GM12878 (cell line): ENCODE data around the gene ANKRD7. TPM values are rescaled to one million over a fixed set of nuclear protein-coding genes. Genes with fewer than 3 reads are reported as not detected.

Experiments
- BHLHE40 ChIP-seq, 2 experiments: fragments of 450-650 bp in 1 of 2; IDR thresholded peaks; 2 replicates each; pipeline ENCODE4 v1.6.1; 2011 to 2017; ENCODE audit warnings: low read depth in 2 of 2, borderline replicate concordance in 1 of 2, improper control_type of control experiment in 1 of 2, low read length in 1 of 2, mild to moderate bottlenecking in 1 of 2
- DPF2 ChIP-seq: fragments of 450-650 bp; IDR thresholded peaks from 2 replicates; pipeline ENCODE4 v1.6.1; 2017; ENCODE audit warnings: mild to moderate bottlenecking
- E4F1 ChIP-seq: fragments of 450-650 bp; IDR thresholded peaks from 2 replicates; pipeline ENCODE4 v1.6.1; 2018; ENCODE audit warnings: borderline replicate concordance, mild to moderate bottlenecking; ENCODE audit not compliant: partially characterized antibody
- HDAC6 ChIP-seq: fragments of 200-600 bp; sonication (generic); IDR thresholded peaks from one replicate; pipeline ENCODE4 v1.8.0; 2017; ENCODE audit warnings: antibody characterized with exemption; ENCODE audit not compliant: unreplicated experiment
- HDGF ChIP-seq: fragments of 450-650 bp; IDR thresholded peaks from 2 replicates; pipeline ENCODE4 v1.6.1; 2016; ENCODE audit warnings: antibody characterized with exemption
- IRF4 ChIP-seq: IDR thresholded peaks from 2 replicates; pipeline ENCODE4 v1.6.1; 2011; ENCODE audit warnings: low read depth, low read length
- KDM1A ChIP-seq: fragments of 200-600 bp; sonication (generic); IDR thresholded peaks from 2 replicates; pipeline ENCODE4 v1.6.1; 2016; ENCODE audit warnings: borderline replicate concordance
- KLF5 ChIP-seq: fragments of 450-650 bp; IDR thresholded peaks from 2 replicates; pipeline ENCODE4 v1.6.1; 2014; ENCODE audit warnings: mild to moderate bottlenecking; ENCODE audit not compliant: partially characterized antibody
- MEF2A ChIP-seq: IDR thresholded peaks from 2 replicates; pipeline ENCODE4 v1.6.1; 2011; ENCODE audit warnings: low read depth, mild to moderate bottlenecking, low read length, moderate library complexity; ENCODE audit not compliant: insufficient read depth
- MTA3 ChIP-seq: IDR thresholded peaks from 2 replicates; pipeline ENCODE4 v1.6.1; 2012; ENCODE audit warnings: low read length, inconsistent platforms, borderline replicate concordance
- PML ChIP-seq: IDR thresholded peaks from 2 replicates; pipeline ENCODE4 v1.6.1; 2012; ENCODE audit warnings: low read length, inconsistent platforms
- RELA ChIP-seq: fragments of 450-650 bp; IDR thresholded peaks from 2 replicates; pipeline ENCODE4 v1.8.0; 2014; ENCODE audit warnings: borderline replicate concordance; ENCODE audit not compliant: partially characterized antibody
- SMAD1 ChIP-seq: fragments of 450-650 bp; IDR thresholded peaks from 2 replicates; pipeline ENCODE4 v1.6.1; 2018; ENCODE audit warnings: mild to moderate bottlenecking, low read depth; ENCODE audit not compliant: partially characterized antibody
- TCF12 ChIP-seq: IDR thresholded peaks from 2 replicates; pipeline ENCODE4 v1.6.1; 2011; ENCODE audit warnings: low read depth, mild to moderate bottlenecking, low read length
- YY1 ChIP-seq: IDR thresholded peaks from 2 replicates; pipeline ENCODE4 v1.6.1; 2011; ENCODE audit warnings: low read depth, mild to moderate bottlenecking, low read length
- ZBED1 ChIP-seq: IDR thresholded peaks from 2 replicates; pipeline ENCODE4 v1.6.1; 2016; ENCODE audit warnings: borderline replicate concordance
- polyA plus RNA-seq, 11 experiments: library from polyadenylated mRNA; depleted of rRNA in 4 of 11; unstranded in 6 of 11; stranded (reverse) in 5 of 11; fragments of >200 nt; fragmentation: Nextera tagmentation in 4 of 11; fragmentation: Illumina TruSeq in 1 of 11; extraction: Ambion mirVana in 4 of 11; extraction: Trizol in 1 of 11; gene quantifications; 1 replicate in 1 of 11; 2 replicates in 10 of 11; pipeline versions ENCODE4 v1.2.1 to v1.2.3, GENCODE V29; 2011 to 2016; ENCODE audit warnings: inconsistent platforms in 2 of 11, missing spikeins in 2 of 11, low read depth in 1 of 11
- total RNA-seq, 4 experiments: library from RNA; depleted of rRNA in 3 of 4; stranded (reverse); fragments of >200 nt in 3 of 4; fragmentation: Illumina TruSeq in 1 of 4; extraction: Trizol in 1 of 4; gene quantifications; 2 replicates each; pipeline versions ENCODE4 v1.2.1 to v1.2.3, GENCODE V29; 2013 to 2021
- TF ChIP-seq, protein P1 (sequence below): IDR thresholded peaks from 2 replicates; pipeline ENCODE4 v1.6.1; 2012; ENCODE audit warnings: low read length, inconsistent platforms
- TF ChIP-seq, protein P2 (sequence below): IDR thresholded peaks from 2 replicates; pipeline ENCODE4 v1.6.1; 2012; ENCODE audit warnings: low read depth, low read length, improper control_type of control experiment
- TF ChIP-seq, protein P3 (sequence below): fragments of 450-650 bp; IDR thresholded peaks from 2 replicates; pipeline ENCODE4 v1.6.1; 2016; ENCODE audit warnings: mild to moderate bottlenecking, moderate library complexity, borderline replicate concordance
- TF ChIP-seq, protein P4 (sequence below): fragments of 450-650 bp; IDR thresholded peaks from 2 replicates; pipeline ENCODE4 v1.6.1; 2014; ENCODE audit warnings: mild to moderate bottlenecking

ANKRD7 gene
- total and polyA plus RNA-seq, 10 of the 15 experiments (the other 5 are each of a cell fraction or from before 2014, with no cell fraction given) = 0.12 to 0.46 (median 0.31) TPM; not detected in 3

- TF ChIP-seq, protein P1, sequence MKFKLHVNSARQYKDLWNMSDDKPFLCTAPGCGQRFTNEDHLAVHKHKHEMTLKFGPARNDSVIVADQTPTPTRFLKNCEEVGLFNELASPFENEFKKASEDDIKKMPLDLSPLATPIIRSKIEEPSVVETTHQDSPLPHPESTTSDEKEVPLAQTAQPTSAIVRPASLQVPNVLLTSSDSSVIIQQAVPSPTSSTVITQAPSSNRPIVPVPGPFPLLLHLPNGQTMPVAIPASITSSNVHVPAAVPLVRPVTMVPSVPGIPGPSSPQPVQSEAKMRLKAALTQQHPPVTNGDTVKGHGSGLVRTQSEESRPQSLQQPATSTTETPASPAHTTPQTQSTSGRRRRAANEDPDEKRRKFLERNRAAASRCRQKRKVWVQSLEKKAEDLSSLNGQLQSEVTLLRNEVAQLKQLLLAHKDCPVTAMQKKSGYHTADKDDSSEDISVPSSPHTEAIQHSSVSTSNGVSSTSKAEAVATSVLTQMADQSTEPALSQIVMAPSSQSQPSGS = peak; percentile 49; the same call in 1 of the 2 replicates
- TF ChIP-seq, protein P2, sequence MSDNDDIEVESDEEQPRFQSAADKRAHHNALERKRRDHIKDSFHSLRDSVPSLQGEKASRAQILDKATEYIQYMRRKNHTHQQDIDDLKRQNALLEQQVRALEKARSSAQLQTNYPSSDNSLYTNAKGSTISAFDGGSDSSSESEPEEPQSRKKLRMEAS = peak; percentile 89
- TF ChIP-seq DPF2 (0 out of 2 replicates have a peak, but pooled peaks have one; percentile 19), SMAD1 (peak; percentile 91), BHLHE40 (IDR thresholded peaks at IDR 0.05; ENCODE audit: borderline replicate concordance in 1 of 2, low read depth in 2 of 2, low read length in 1 of 2) (peak; percentile 10 to 42; a peak in 2 of 4 replicates), HDGF (peak; percentile 89), ZBED1 (peak; percentile 51; the same call in 1 of the 2 replicates), YY1 (peak; percentile 57; the same call in 1 of the 2 replicates), RELA (peak; percentile 18), MTA3 (no peak), IRF4 (peak; percentile 18; the same call in 1 of the 2 replicates), E4F1 (peak; percentile 73), KDM1A (no peak), PML (peak; percentile 97), HDAC6 (peak; percentile 32), KLF5 (peak; percentile 71), MEF2A (no peak), TCF12 (peak; percentile 7; the same call in 1 of the 2 replicates)
- TF ChIP-seq, protein P3, sequence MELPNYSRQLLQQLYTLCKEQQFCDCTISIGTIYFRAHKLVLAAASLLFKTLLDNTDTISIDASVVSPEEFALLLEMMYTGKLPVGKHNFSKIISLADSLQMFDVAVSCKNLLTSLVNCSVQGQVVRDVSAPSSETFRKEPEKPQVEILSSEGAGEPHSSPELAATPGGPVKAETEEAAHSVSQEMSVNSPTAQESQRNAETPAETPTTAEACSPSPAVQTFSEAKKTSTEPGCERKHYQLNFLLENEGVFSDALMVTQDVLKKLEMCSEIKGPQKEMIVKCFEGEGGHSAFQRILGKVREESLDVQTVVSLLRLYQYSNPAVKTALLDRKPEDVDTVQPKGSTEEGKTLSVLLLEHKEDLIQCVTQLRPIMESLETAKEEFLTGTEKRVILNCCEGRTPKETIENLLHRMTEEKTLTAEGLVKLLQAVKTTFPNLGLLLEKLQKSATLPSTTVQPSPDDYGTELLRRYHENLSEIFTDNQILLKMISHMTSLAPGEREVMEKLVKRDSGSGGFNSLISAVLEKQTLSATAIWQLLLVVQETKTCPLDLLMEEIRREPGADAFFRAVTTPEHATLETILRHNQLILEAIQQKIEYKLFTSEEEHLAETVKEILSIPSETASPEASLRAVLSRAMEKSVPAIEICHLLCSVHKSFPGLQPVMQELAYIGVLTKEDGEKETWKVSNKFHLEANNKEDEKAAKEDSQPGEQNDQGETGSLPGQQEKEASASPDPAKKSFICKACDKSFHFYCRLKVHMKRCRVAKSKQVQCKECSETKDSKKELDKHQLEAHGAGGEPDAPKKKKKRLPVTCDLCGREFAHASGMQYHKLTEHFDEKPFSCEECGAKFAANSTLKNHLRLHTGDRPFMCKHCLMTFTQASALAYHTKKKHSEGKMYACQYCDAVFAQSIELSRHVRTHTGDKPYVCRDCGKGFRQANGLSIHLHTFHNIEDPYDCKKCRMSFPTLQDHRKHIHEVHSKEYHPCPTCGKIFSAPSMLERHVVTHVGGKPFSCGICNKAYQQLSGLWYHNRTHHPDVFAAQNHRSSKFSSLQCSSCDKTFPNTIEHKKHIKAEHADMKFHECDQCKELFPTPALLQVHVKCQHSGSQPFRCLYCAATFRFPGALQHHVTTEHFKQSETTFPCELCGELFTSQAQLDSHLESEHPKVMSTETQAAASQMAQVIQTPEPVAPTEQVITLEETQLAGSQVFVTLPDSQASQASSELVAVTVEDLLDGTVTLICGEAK = peak; percentile 67; the same call in 1 of the 2 replicates
- TF ChIP-seq, protein P4, sequence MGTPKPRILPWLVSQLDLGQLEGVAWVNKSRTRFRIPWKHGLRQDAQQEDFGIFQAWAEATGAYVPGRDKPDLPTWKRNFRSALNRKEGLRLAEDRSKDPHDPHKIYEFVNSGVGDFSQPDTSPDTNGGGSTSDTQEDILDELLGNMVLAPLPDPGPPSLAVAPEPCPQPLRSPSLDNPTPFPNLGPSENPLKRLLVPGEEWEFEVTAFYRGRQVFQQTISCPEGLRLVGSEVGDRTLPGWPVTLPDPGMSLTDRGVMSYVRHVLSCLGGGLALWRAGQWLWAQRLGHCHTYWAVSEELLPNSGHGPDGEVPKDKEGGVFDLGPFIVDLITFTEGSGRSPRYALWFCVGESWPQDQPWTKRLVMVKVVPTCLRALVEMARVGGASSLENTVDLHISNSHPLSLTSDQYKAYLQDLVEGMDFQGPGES = 0 out of 2 replicates have a peak, but pooled peaks have one; percentile 5
Measured at GRCh38 chr7:118183786-118184564, 40.5 kb upstream of the ANKRD7 start, which contains the start of gene LSM8 (continued).
